Small intestine (tissue), 7 donors: ENCODE results near the gene EPB41L4B. TPM values are rescaled to one million over a fixed set of nuclear protein-coding genes. Genes with fewer than 3 reads are reported as not detected.

ENCODE experiments used
- DNase-seq, 2 donors: peaks; one replicate each; pipeline versions ENCODE4 v3.0.0 to v3.0.0-alpha.2; 2013
- FAIRE-seq: peaks from 2 replicates; lab custom pipeline; 2012; peaks lifted over from hg19 to GRCh38; lab: Jason Lieb, UNC
- H3K27ac ChIP-seq, 3 donors: one replicate each; pipeline ENCODE4 v1.5.1; 2013; ENCODE audit warnings: low read length in 2 of 3, mild to moderate bottlenecking in 2 of 3, control low read depth in 1 of 3, inconsistent platforms in 1 of 3, low read depth in 1 of 3, moderate library complexity in 1 of 3
- H3K27me3 ChIP-seq, 3 donors: one replicate each; pipeline ENCODE4 v1.6.1; 2013; ENCODE audit warnings: low read length in 3 of 3, inconsistent platforms in 1 of 3; ENCODE audit not compliant: control insufficient read depth in 3 of 3, insufficient read depth in 3 of 3
- H3K36me3 ChIP-seq, 3 donors: one replicate each; pipeline ENCODE4 v1.6.1; 2013; ENCODE audit warnings: low read length in 3 of 3, inconsistent platforms in 1 of 3, low read depth in 1 of 3, mild to moderate bottlenecking in 1 of 3, moderate library complexity in 1 of 3; ENCODE audit not compliant: control insufficient read depth in 3 of 3, insufficient read depth in 2 of 3
- H3K4me1 ChIP-seq, 3 donors: one replicate each; pipeline ENCODE4 v1.6.1; 2013; ENCODE audit warnings: low read length in 2 of 3, inconsistent platforms in 1 of 3, low read depth in 1 of 3, mild to moderate bottlenecking in 1 of 3, moderate library complexity in 1 of 3; ENCODE audit not compliant: control insufficient read depth in 3 of 3, insufficient read depth in 2 of 3
- H3K4me3 ChIP-seq, 3 donors: one replicate each; pipeline ENCODE4 v1.5.1; 2013; ENCODE audit warnings: low read length in 3 of 3, control low read depth in 1 of 3, inconsistent platforms in 1 of 3, low read depth in 1 of 3, mild to moderate bottlenecking in 1 of 3, moderate library complexity in 1 of 3
- H3K9me3 ChIP-seq, 2 donors: one replicate each; pipeline ENCODE4 v1.6.1; 2013; ENCODE audit warnings: low read depth in 1 of 2, low read length in 1 of 2; ENCODE audit not compliant: control insufficient read depth in 2 of 2, insufficient read depth in 1 of 2
- WGBS, 3 donors: extraction: QIAGEN DNeasy Blood & Tissue Kit; methylation state at CpG; one replicate each; pipeline ENCODE4 v1.1.7; 2013; 5-methylcytosine and 5-hydroxymethylcytosine counted together
- polyA plus RNA-seq, 4 donors: library from polyadenylated mRNA; stranded (reverse) in 3 of 4; unstranded in 1 of 4; fragments of 200-250 nt in 3 of 4; fragments of 120-200 nt in 1 of 4; gene quantifications; one replicate each; pipeline versions ENCODE4 v1.2.1 to v1.2.3, GENCODE V29; 2013
- donor health status: healthy with polysubstance abuse.
- donor health status: control.
- donor health status: control.
- donor health status: Bipolar disorder and iron deficiency.
- donor health status: healthy.

EPB41L4B gene
- polyA plus RNA-seq, 4 donors: 22.1 to 126 (median 67.7) TPM

GRCh38 chr9:109331353-109331752, 10.5 kb upstream of the EPB41L4B start:
- Histone ChIP-seq H3K4me3 (no peak overlapping the region), H3K36me3 (no peaks in the 10 kb centered on the region), H3K4me1 (peaks cover 0 to 20% (median 6%) of the 10 kb centered on the region in 3 donors), H3K27me3 (no peaks in the 10 kb centered on the region), H3K9me3 (no peaks in the 10 kb centered on the region), H3K27ac (peak overlapping the region in 1 of 3 donors; percentile 52)
- WGBS, 3 donors: 7 to 41% (median 19%) methylated on average over 5 of the region's 5 CpGs
- no peak for FAIRE-seq
- peak; percentile 28 to 82 for DNase-seq

- WGBS, 3 donors: 15 to 49% (median 29%) methylated on average over 11 of the region's 11 CpGs
- Histone ChIP-seq H3K27ac (peak overlapping the region; percentile 60 to 86 (median 67)), H3K4me1 (peaks cover 0 to 20% (median 6%) of the 10 kb centered on the region in 3 donors), H3K4me3 (no peak overlapping the region), H3K27me3 (no peaks in the 10 kb centered on the region), H3K9me3 (no peaks in the 10 kb centered on the region), H3K36me3 (no peaks in the 10 kb centered on the region)
- FAIRE-seq: no peak
- DNase-seq: peak; percentile 67 to 68
Measured at GRCh38 chr9:109329638-109330258, 8.9 kb upstream of the EPB41L4B start.

DNA sequence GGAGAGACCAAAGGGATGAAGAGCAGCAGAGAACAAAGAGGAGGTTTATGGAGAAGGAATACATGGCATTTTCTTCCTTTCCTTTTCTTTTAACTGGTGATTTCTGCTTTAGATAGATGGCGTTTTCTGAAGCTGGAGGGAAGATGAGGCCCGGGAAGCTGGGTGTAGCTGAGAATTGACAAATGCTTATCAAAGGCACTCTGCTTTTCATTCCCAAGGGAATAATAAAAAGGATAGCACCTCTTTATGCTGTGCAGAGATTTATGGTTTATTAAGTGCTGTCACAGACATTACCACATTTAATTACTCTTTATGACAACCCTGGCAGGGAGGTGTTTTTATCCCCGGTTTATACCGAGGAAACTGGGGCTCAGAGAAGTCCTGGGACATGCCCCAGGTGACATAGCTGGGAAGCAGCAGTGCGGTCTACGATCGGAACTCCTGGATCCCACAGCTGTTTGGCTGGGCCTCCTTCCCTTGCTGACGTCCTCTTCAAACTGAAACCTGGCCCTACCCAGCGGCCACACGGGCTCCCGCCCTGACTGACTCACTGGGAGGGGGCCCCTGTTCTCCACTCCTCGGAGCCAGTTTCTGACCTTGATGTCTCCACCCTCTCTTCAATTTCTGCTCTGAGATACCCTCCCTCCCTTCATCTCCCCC, 8.2 kb upstream of the EPB41L4B start:
- WGBS, 3 donors: 6 to 41% (median 29%) methylated on average over 12 of the region's 12 CpGs
- Histone ChIP-seq H3K27ac (peak overlapping the region; percentile 60 to 86 (median 67)), H3K4me3 (peak overlapping the region in 1 of 3 donors; percentile 5), H3K36me3 (no peaks in the 10 kb centered on the region), H3K9me3 (no peaks in the 10 kb centered on the region), H3K4me1 (peaks cover 0 to 20% (median 6%) of the 10 kb centered on the region in 3 donors), H3K27me3 (no peaks in the 10 kb centered on the region)
- FAIRE-seq (no peak), DNase-seq (peak; percentile 82 to 86)

- Histone ChIP-seq H3K27ac (no peak overlapping the region), H3K4me3 (no peak overlapping the region), H3K9me3 (no peaks in the 10 kb centered on the region), H3K36me3 (no peaks in the 10 kb centered on the region), H3K4me1 (peaks cover 2 to 21% (median 4%) of the 10 kb centered on the region in 3 donors), H3K27me3 (peaks cover 0 to 2% (median 0%) of the 10 kb centered on the region in 3 donors)
- FAIRE-seq: no peak
- no peak for DNase-seq
Measured at GRCh38 chr9:109325089-109325488, 4.2 kb upstream of the EPB41L4B start.

DNA sequence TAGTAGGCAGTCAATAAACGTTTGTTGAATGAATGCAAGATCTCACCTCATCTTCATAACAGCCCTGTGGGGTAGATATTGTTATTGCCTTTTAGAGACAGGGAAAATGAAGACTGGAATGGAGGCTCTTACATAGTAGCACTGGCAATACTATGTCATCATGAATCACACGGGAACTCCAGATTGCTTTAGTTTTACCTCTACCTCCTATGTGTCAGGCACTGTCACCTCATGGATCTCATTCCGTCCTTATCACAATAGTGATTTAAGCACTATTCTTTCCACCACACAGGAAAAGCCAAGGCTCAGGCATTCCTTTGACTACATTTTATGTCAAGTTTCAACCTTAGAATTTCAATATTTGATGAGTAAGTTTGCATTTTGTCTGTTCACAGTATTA, 2.9 kb upstream of the EPB41L4B start:
- WGBS, 3 donors: 75 to 82% (median 75%) methylated on average over 3 of the region's 3 CpGs
- Histone ChIP-seq H3K4me1 (peaks cover under 1 to 8% (median 2%) of the 10 kb centered on the region in 3 donors), H3K9me3 (no peaks in the 10 kb centered on the region), H3K4me3 (no peak overlapping the region), H3K27me3 (peaks cover 0 to 8% (median 2%) of the 10 kb centered on the region in 3 donors), H3K36me3 (no peaks in the 10 kb centered on the region), H3K27ac (no peak overlapping the region)
- DNase-seq (no peak), FAIRE-seq (no peak)

DNA sequence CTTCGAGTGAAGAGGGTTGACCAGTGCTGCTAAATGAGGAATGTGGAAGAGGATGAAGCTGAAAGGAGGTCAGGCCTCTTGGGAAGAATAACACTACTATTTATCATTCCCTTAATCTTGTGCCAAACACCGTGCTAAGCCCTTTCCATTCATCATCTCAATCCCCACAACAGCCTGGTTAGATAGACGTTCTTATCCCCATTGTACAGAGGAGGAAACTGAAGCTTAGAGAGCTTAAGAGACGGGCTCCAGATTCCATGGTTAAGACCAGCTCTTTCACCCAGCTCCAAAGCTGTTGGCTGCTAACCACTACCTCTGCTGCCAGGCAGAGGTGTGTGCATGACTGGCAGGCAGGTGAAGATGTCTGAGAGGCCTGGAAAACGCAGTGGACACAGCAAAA, 868 bp upstream of the EPB41L4B start:
- Histone ChIP-seq H3K36me3 (no peaks in the 10 kb centered on the region), H3K9me3 (no peaks in the 10 kb centered on the region), H3K4me1 (peaks cover 2 to 20% (median 2%) of the 10 kb centered on the region in 3 donors), H3K27me3 (peaks cover 0 to 8% (median 5%) of the 10 kb centered on the region in 3 donors), H3K27ac (peak overlapping the region in 1 of 3 donors; percentile 87), H3K4me3 (no peak overlapping the region)
- FAIRE-seq: no peak
- WGBS, 3 donors: 69 to 85% (median 77%) methylated on average over 5 of the region's 5 CpGs
- DNase-seq: no peak

DNA sequence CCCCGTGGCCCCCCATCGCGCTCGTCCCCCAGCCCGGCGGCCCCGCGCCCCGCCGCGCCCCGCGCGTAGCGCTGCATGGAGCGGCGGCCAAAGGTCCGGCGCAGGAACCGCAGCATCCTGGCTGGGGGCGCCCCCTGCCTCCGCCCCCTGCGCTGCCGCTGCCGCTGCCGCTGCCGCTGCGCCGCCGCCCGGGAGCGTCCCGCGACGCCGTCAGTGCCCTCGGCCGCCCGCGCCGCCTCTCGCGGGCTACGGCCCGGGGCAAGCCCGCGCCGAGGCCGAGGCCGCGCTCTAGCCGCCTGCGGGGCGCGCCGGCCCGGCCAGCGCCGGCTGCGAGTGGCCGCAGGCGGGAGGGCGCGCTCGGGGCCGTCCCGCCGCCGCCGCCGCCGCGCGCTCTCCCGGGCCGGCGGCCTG, 523 bp downstream of the EPB41L4B start:
- peak overlapping the region in 2 of 3 donors; percentile 66 to 76 for H3K4me3 ChIP-seq
- DNase-seq (peak; percentile 62 to 68), FAIRE-seq (no peak)
- H3K4me1 ChIP-seq: peaks cover 3 to 32% (median 4%) of the 10 kb centered on the region in 3 donors
- H3K36me3 ChIP-seq: no peaks in the 10 kb centered on the region
- H3K9me3 ChIP-seq: no peaks in the 10 kb centered on the region
- peaks cover 0 to 8% (median 5%) of the 10 kb centered on the region in 3 donors for H3K27me3 ChIP-seq
- 0 to 1% (median 1%) methylated on average over 8 to 77 of the region's 77 CpGs for WGBS, 3 donors
- H3K27ac ChIP-seq: no peak overlapping the region

GRCh38 chr9:109319626-109320241, 1.1 kb downstream of the EPB41L4B start:
- H3K27me3 ChIP-seq: peaks cover 0 to 8% (median 5%) of the 10 kb centered on the region in 3 donors
- H3K4me1 ChIP-seq: peaks cover 5 to 38% (median 5%) of the 10 kb centered on the region in 3 donors
- H3K9me3 ChIP-seq: no peaks in the 10 kb centered on the region
- DNase-seq: peak; percentile 39 to 71
- FAIRE-seq: no peak
- peak overlapping the region; percentile 66 to 82 (median 76) for H3K4me3 ChIP-seq
- H3K36me3 ChIP-seq: no peaks in the 10 kb centered on the region
- WGBS, 3 donors: 2 to 3% (median 2%) methylated on average over 28 to 42 of the region's 42 CpGs
- H3K27ac ChIP-seq: peak overlapping the region; percentile 53 to 86 (median 62)
